Endothelial cell of umbilical vein (primary cell): ENCODE results near the gene P2RX3. TPM values are rescaled to one million over a fixed set of nuclear protein-coding genes. Genes with fewer than 3 reads are reported as not detected.

ENCODE experiments used
- BruUV-seq: library from RNA; stranded (reverse); fragments of 400-500 nt; replicated peaks from 2 replicates; lab custom pipeline; 2021; lab: Mats Ljungman, UMichigan
- CTCF ChIA-PET: fragments of 300-600, 350-600 bp; sonication (Branson Sonifier 250); formaldehyde crosslinking; loops from one replicate; lab custom pipeline; 2021; ENCODE audit warnings: antibody characterized with exemption, inconsistent platforms; lab: Charles Lee
- POLR2A ChIA-PET: fragments of 300-600, 350-600 bp; sonication (Branson Sonifier 250); formaldehyde crosslinking; loops from one replicate; lab custom pipeline; 2021; ENCODE audit warnings: antibody characterized with exemption, inconsistent platforms; lab: Charles Lee
- DNase-seq: peaks from one replicate; pipeline ENCODE4 v3.0.0-alpha.2; 2011; ENCODE audit warnings: low read depth, low spot score
- FAIRE-seq: peaks from 2 replicates; lab custom pipeline; 2011; peaks lifted over from hg19 to GRCh38; lab: Jason Lieb, UNC
- H2AFZ ChIP-seq: 2 replicates; pipeline ENCODE4 v1.6.0; 2012; ENCODE audit warnings: low read depth, low read length, control low read depth, inconsistent platforms
- H3K27ac ChIP-seq: 2 replicates; pipeline ENCODE4 v1.5.1; 2011; ENCODE audit warnings: low read depth, mild to moderate bottlenecking, control low read depth, low read length, moderate library complexity; ENCODE audit not compliant: insufficient read depth
- H3K27me3 ChIP-seq, 2 experiments: 2 replicates each; pipeline versions ENCODE4 v1.6.0 to v1.6.1; 2011; ENCODE audit warnings: low read length in 2 of 2, mixed read lengths in 1 of 2; ENCODE audit not compliant: control insufficient read depth in 2 of 2, insufficient read depth in 2 of 2
- H3K36me3 ChIP-seq, 2 experiments: 2 replicates in 1 of 2; 3 replicates in 1 of 2; pipeline ENCODE4 v1.5.1; 2011; ENCODE audit warnings: low read length in 2 of 2, mild to moderate bottlenecking in 1 of 2, moderate library complexity in 1 of 2; ENCODE audit not compliant: control insufficient read depth in 2 of 2, insufficient read depth in 2 of 2; ENCODE audit errors: extremely low read depth in 1 of 2
- H3K4me1 ChIP-seq: 3 replicates; pipeline ENCODE4 v1.5.1; 2011; ENCODE audit warnings: mild to moderate bottlenecking, low read length; ENCODE audit not compliant: control insufficient read depth, insufficient read depth; ENCODE audit errors: extremely low read depth
- H3K4me2 ChIP-seq: 2 replicates; pipeline ENCODE4 v1.6.1; 2011; ENCODE audit warnings: low read length, control low read depth, mixed read lengths; ENCODE audit not compliant: insufficient read depth
- H3K4me3 ChIP-seq, 3 experiments: fragments of 200-600 bp in 1 of 3; sonication (generic), shearing (Covaris generic) in 1 of 3; replicated peaks in 1 of 3; 2 replicates each; pipeline ENCODE4 v1.5.1; 2011 to 2016; ENCODE audit warnings: control low read depth in 3 of 3, low read length in 3 of 3, mild to moderate bottlenecking in 2 of 3, inconsistent platforms in 1 of 3, low read depth in 1 of 3, moderate library complexity in 1 of 3; ENCODE audit not compliant: insufficient read depth in 1 of 3
- H3K79me2 ChIP-seq: 2 replicates; pipeline ENCODE4 v1.6.0; 2012; ENCODE audit warnings: low read length, inconsistent platforms; ENCODE audit not compliant: control insufficient read depth, insufficient read depth
- H3K9ac ChIP-seq: replicated peaks from 2 replicates; pipeline ENCODE3; 2011; ENCODE audit warnings: low read length, control low read depth; ENCODE audit not compliant: insufficient read depth; ENCODE audit errors: extremely low read depth
- H3K9me1 ChIP-seq: replicated peaks from 3 replicates; pipeline ENCODE4 v1.6.0; 2011; ENCODE audit warnings: mild to moderate bottlenecking, low read length; ENCODE audit not compliant: control insufficient read depth, insufficient read depth; ENCODE audit errors: extremely low read depth
- H3K9me3 ChIP-seq: replicated peaks from 2 replicates; pipeline ENCODE4 v1.5.1; 2012; ENCODE audit warnings: low read length, inconsistent platforms; ENCODE audit not compliant: control insufficient read depth, insufficient read depth
- H4K20me1 ChIP-seq: replicated peaks from 2 replicates; pipeline ENCODE3; 2011; ENCODE audit warnings: mild to moderate bottlenecking, low read length; ENCODE audit not compliant: control insufficient read depth, insufficient read depth; ENCODE audit errors: extremely low read depth
- EZH2 ChIP-seq: IDR thresholded peaks from 2 replicates; pipeline ENCODE4 v1.6.1; 2012; ENCODE audit warnings: borderline replicate concordance, low read depth, mild to moderate bottlenecking, moderate library complexity, low read length, inconsistent platforms; ENCODE audit not compliant: severe bottlenecking
- FOS ChIP-seq: IDR thresholded peaks from 2 replicates; pipeline ENCODE4 v1.6.1; 2011; ENCODE audit warnings: mild to moderate bottlenecking, low read length, moderate library complexity, borderline replicate concordance; ENCODE audit not compliant: insufficient read depth
- GATA2 ChIP-seq: IDR thresholded peaks from 2 replicates; pipeline ENCODE4 v1.7.0; 2011; ENCODE audit warnings: low read depth, mild to moderate bottlenecking, moderate library complexity, mixed read lengths, low read length; ENCODE audit not compliant: insufficient read length, insufficient read depth
- JUN ChIP-seq: IDR thresholded peaks from 2 replicates; pipeline ENCODE4 v1.6.1; 2011; ENCODE audit warnings: borderline replicate concordance, low read depth; ENCODE audit not compliant: insufficient read length, insufficient read depth
- POLR2A ChIP-seq: IDR thresholded peaks from 2 replicates; pipeline ENCODE4 v1.6.1; 2012; ENCODE audit warnings: low read depth, mild to moderate bottlenecking, control low read depth, low read length
- dilution Hi-C: fragments of 300-500 bp; cut with MboI; formaldehyde crosslinking; loops from one replicate; pipeline ENCODE4 v1.15.0; 2019; ENCODE audit warnings: low sequenced_read_pairs; ENCODE audit not compliant: extremely low pct_ligation_motif_present
- intact Hi-C: fragments of 100-400 bp; cut with micrococcal nuclease; formaldehyde crosslinking; loops from one replicate; pipeline ENCODE4 v1.10.0; 2022
- polyA plus RNA-seq, 4 experiments: library from polyadenylated mRNA; depleted of rRNA in 3 of 4; stranded (reverse) in 3 of 4; unstranded in 1 of 4; fragments of >200 nt; gene quantifications; 2 replicates each; pipeline versions ENCODE4 v1.2.1 to v1.2.3, GENCODE V29; 2011 to 2012; ENCODE audit warnings: missing spikeins in 1 of 4
- total RNA-seq: library from RNA; stranded (reverse); gene quantifications from 2 replicates; pipeline ENCODE4 v1.2.3, GENCODE V29; 2021
- TF ChIP-seq, protein P1 (sequence below), 2 donors: IDR thresholded peaks; 1 replicate in 1 of 2; 2 replicates in 1 of 2; pipeline ENCODE4 v1.5.1; 2011; ENCODE audit warnings: low read length in 2 of 2, mild to moderate bottlenecking in 2 of 2, moderate library complexity in 2 of 2, control low read depth in 1 of 2, inconsistent platforms in 1 of 2, low read depth in 1 of 2; ENCODE audit not compliant: insufficient read depth in 1 of 2; ENCODE audit errors: extremely low read depth in 1 of 2

The P2RX3 gene
- total and polyA plus RNA-seq, 2 donors (not counting 3 experiments of a cell fraction or from before 2014, with no cell fraction given): not detected

- Histone ChIP-seq H3K9me3 (no peaks in the 10 kb centered on the region), H2AFZ (no peak overlapping the region), H3K27me3 (no peaks in the 10 kb centered on the region), H3K79me2 (no peaks in the 10 kb centered on the region), H3K4me1 (no peaks in the 10 kb centered on the region), H3K4me2 (no peak overlapping the region), H3K9ac (no peak overlapping the region), H3K27ac (no peak overlapping the region), H4K20me1 (no peaks in the 10 kb centered on the region), H3K9me1 (no peaks in the 10 kb centered on the region), H3K36me3 (no peaks in the 10 kb centered on the region), H3K4me3 (no peak overlapping the region)
- CTCF ChIA-PET: interaction anchor here (1.1 to 2.3 kb wide), 5 partner anchors 111 to 297 kb away, joined by 3 to 5 read pairs (median 4); partner anchors contain the start of gene RTN4RL2
- DNase-seq (no peak), FAIRE-seq (no peak)
- POLR2A ChIA-PET: no interaction called here
- dilution Hi-C loops (no loop called here), intact Hi-C loops (loop anchor here (5.0 kb wide), 2 partner anchors 59 to 1174 kb away; no protein-coding TSS in a partner anchor)
- TF ChIP-seq POLR2A (no peak), EZH2 (no peak), FOS (no peak), JUN (no peak), GATA2 (no peak)
- TF ChIP-seq, protein P1, sequence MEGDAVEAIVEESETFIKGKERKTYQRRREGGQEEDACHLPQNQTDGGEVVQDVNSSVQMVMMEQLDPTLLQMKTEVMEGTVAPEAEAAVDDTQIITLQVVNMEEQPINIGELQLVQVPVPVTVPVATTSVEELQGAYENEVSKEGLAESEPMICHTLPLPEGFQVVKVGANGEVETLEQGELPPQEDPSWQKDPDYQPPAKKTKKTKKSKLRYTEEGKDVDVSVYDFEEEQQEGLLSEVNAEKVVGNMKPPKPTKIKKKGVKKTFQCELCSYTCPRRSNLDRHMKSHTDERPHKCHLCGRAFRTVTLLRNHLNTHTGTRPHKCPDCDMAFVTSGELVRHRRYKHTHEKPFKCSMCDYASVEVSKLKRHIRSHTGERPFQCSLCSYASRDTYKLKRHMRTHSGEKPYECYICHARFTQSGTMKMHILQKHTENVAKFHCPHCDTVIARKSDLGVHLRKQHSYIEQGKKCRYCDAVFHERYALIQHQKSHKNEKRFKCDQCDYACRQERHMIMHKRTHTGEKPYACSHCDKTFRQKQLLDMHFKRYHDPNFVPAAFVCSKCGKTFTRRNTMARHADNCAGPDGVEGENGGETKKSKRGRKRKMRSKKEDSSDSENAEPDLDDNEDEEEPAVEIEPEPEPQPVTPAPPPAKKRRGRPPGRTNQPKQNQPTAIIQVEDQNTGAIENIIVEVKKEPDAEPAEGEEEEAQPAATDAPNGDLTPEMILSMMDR (IDR thresholded peaks at IDR 0.05; ENCODE audit: extremely low read depth in 1 of 2, insufficient read depth in 1 of 2, low read depth in 1 of 2, low read length in 2 of 2): no peak
- no TSS peak for BruUV-seq
Observed at GRCh38 chr11:57348052-57348451, 9.9 kb downstream of the P2RX3 start.
